CD1c-positive myeloid dendritic cell (primary cell): ENCODE data around the gene DMWD.
A peak's percentile ranks its signal among the peaks of the same experiment; 100 is the strongest.

Experiments
- DNase-seq: peaks from one replicate; pipeline ENCODE4 v3.0.0-alpha.2; 2016; ENCODE audit errors: extremely low spot score

Gene DMWD

GRCh38 chr19:45786533-45786894 lies 6.1 kb downstream of the DMWD start:
- DNase-seq: no peak

DNA sequence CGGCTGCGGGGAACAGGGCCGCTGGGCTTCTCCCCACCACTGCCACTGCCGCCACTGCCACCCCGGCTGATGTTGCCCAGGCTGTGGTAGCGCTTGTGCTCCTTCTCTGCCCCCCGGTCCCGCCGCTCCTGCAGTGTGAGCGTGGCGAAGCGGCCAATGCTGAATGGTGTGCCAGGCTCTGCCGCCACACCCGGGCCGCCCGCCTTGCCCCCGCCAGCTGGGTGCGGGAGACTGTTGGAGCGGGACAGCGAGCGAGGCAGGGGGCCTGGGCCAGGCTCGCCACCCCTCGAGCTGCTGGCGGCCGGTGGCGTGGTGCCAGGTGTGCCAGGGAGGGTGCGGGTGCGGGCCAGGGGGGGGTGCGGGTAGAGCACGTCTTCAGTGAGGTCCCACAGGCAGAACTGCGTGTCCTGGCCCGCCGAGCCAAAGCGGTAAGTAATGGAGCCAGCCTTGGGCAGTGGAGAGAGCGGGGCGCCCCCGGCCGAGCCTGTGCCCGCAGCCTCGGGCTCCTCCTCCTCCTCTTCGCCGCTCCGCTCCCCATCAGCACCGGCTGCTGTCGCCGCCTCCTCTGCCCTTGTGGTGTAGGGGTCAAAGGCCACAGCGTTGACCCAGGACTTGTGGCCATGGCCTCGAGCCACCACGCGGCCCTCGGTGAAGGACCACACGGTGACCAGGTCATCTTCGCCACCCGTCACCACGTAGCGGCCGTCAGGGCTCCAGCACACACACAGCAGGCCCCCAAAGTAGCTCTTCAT lies 6.7 kb downstream of the DMWD start:
- no peak for DNase-seq

- DNase-seq: no peak
These were observed 7.5 kb downstream of the DMWD start for GRCh38 chr19:45785097-45785496.

DNA sequence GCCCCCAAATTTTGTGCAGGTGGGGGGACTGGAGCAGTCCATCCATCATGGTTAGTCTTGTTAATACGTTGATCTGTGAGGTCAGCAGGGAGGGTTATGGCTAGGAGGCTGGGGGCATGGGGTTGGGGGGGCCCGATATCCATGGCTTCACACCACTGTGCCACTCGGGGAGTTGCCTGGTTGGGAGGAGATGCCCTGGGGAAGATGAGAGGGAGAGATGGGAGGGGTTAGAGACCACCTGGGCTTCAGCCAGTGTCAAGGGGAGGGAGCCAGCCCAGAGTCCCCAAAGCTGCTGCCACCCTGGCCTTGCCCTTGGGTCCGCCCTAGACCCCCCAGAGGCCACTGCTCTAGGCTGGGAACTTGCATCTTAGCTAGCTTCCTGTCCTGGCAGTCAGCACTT lies 8.5 kb downstream of the DMWD start:
- no peak for DNase-seq

GRCh38 chr19:45782820-45783785 lies 9.5 kb downstream of the DMWD start:
- DNase-seq: no peak

- DNase-seq: no peak
These were observed 10.4 kb downstream of the DMWD start, which contains the start of gene DMPK for GRCh38 chr19:45782162-45782691. TSS of gene DMPK (minus strand) at chr19:45782490. CDS start at chr19:45782352, 138 bp downstream.

DNA sequence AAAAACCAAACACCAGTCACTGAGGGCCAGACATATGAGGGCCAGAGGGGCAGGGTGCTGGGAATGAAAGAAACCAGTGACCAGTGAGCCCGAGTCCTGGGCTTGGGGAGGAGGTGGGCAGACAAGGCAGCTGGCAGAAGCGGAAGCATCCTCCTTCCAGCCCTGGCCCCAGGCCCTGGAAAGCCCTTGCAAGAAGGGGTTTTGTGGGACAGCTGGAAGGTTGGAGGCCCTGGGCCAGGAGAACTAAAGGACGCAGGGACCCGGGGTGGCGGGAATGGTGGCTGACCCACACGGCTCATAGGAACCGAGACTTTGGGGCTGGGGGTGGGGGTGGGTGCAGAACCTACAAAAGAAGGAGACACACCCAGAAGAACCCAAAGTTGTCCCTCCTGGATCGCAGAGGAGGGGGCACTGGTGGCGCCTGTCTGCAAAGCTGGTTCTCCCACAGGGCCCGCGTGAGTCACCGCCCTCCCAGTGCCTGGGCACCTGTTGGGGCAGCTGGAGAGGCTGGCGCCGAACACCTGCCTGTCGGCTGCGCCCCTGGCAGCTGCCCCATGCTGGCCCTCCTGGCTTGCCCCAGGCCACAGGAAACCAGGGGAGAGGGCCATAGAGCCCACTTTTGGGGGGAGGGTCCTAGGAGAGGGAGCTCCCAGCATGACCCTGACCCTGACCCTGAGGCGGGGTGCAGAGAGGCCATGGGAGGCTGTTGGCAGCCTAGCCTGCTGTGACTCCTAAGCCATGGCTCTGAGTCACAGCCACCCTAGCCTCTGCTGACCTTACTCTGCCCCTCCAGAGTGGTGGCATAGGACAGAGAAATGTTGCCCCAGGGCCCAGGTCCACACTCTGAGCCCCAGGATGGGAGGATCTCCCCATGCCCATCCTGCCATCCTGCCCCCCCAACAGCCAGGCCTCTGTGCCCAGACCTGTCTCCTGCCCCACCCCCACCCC lies 11.2 kb downstream of the DMWD start:
- DNase-seq: peak; percentile 14

- no peak for DNase-seq
These were observed 12.0 kb downstream of the DMWD start for GRCh38 chr19:45780448-45781213.

GRCh38 chr19:45780146-45780447 lies 12.5 kb downstream of the DMWD start:
- DNase-seq: no peak

GRCh38 chr19:45779231-45780145 lies 13.2 kb downstream of the DMWD start:
- peak; percentile 80 for DNase-seq

- no peak for DNase-seq
These were observed 14.5 kb downstream of the DMWD start for GRCh38 chr19:45778010-45778661.

GRCh38 chr19:45777395-45777961 lies 15.2 kb downstream of the DMWD start:
- DNase-seq: no peak

DNA sequence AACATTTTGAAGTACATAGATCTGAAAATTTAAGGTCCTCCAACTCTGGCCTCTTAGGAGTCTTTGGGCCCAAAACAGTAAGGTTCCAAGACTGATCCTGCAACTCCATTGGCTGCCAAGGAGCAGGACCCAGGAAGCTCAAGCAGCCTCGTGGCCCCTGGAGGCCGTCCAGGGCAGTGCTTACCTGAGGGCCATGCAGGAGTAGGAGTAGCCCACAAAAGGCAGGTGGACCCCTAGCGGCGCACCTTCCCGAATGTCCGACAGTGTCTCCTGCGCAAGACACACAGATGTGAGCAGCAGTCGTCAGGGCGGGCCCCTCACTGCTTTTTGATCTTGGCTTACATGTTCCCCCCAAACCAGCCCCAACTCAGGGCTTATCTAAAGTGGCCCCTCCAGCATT lies 17.9 kb downstream of the DMWD start:
- DNase-seq: no peak

- DNase-seq: no peak
These were observed 19.3 kb downstream of the DMWD start for GRCh38 chr19:45773384-45773783.

- DNase-seq: no peak
These were observed 19.7 kb downstream of the DMWD start for GRCh38 chr19:45772912-45773311.

DNA sequence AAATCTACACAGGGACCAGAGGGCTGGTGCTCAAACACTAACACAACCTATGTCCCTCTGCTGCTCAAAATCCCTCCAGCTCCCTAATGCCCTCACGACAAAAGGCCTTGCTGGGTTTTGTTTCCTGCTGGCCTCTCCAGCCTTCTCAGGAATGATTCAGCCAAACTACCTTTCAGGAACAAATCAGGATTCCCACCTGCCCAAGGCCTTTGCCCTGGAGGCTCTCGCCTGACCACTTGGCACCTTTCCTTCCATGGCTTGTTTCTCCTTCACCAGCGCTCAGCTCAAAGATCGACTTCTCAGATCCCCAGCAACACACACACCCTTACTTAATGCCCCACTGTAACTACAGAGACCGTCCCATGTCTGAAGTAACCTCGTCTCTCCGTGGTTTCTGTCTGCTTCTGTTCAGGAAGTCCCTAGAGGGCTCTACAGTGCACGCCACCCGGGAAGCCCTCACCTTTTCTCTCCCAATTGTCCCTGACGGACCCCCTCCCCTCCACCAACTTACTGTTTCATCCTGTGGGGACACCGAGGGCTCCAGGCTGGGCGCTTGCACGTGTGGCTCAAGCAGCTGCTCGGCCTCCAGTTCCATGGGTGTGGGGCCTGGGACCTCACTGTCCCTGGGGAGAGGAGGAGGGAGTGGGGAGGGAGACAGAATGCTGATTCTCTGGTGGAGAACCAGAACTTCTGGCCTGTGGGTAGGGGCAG lies 20.4 kb downstream of the DMWD start:
- DNase-seq: no peak

DNA sequence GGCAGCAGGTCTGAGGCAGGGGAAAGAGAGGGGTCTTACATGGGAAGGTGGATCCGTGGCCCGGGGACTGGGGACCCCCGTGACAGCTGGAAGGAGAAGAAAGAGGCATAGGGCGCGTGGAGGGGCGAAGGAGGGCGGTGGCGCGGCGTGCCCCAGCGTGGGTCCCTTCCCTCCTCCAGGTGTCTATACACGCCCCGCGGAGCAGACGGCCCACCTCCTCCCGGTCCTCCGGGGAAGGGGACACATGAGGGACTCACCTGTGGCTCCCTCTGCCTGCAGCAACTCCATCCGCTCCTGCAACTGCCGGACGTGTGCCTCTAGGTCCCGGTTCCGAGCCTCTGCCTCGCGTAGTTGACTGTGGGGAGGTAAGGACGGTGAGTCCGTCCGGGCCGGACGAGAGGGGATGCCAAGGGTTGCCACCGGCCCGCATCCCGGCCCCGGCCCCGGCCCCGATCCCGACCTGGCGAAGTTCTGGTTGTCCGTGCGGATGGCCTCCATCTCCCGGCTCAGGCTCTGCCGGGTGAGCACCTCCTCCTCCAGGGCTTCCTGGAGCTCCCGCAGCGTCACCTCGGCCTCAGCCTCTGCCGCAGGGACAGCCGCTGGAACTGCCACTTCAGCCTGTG lies 21.2 kb downstream of the DMWD start:
- DNase-seq: no peak
